ENCODE measurements around the gene NPIPB2.

The NPIPB2 gene

DNA sequence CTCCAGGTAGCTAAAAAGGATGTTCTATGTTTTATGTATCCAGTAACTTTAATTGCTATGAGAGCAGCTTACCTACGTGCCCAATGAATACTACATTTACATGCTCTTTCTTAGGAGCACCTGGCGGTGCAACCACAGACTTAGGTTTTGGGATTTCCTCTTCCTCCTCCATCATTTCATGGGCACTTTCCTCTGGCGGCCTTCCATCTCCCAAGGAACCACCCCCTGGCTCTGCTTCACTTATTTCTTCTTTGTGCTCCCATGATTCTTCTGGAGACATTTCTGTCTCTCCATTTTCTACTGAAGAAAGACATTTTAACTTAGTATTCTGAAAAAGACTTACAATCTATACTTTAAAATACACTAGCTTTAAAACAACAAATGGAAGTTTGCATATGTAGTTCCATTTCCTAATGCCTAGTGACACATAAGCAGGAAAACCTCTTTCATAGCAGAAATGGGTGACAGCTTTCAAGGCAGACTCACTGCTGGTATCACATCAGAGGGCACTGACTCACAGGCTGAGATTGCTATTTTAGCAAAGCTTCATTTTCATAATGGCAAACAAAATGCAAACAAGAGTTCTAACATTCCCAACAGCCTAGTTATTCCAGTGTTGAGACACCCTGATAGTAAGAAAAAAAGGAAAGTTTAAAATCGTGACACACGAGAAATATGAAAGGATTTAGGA lies 45.2 kb downstream of the NPIPB2 start:
- no peak for DNase-seq (ENCODE audit: low read depth)

DNA sequence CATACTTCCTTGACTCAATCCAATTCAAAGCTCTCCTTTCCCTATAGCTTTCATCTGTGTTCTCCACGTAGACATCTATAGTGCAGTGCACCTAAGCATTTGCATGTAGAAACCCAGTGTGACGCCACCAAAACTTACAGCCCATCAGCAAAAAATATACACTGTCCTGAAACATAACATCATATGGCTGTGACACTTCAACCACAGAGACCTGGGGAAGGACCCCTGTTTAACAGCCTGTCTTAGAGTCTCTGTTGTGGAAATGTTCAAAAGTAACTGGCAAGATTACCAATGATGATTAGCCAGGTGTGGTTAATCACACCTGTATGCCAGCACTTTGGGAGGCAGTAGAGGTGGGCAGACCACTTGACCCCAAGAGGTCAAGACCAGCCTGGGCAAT lies 48.3 kb downstream of the NPIPB2 start:
- no peak for DNase-seq (ENCODE audit: low read depth)

DNA sequence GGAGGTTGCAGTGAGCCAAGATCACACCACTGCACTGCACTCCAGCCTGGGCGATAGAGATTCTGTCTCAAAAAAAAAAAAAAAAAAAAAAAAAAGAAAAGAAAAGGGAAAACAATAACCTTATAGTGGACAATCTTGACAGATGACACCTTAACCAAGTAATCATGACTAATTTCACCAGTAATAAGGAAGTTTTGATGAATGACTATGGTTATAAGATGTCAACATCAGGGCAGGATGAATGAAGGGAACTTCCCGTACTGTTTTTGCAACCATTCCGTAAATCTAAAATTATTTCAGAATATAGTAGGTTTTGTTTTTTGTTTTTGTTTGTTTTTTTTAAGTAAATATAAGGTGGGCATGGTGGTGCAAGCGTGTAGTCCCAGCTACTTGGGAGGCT lies 49.1 kb downstream of the NPIPB2 start:
- no peak for DNase-seq (ENCODE audit: low read depth)

DNA sequence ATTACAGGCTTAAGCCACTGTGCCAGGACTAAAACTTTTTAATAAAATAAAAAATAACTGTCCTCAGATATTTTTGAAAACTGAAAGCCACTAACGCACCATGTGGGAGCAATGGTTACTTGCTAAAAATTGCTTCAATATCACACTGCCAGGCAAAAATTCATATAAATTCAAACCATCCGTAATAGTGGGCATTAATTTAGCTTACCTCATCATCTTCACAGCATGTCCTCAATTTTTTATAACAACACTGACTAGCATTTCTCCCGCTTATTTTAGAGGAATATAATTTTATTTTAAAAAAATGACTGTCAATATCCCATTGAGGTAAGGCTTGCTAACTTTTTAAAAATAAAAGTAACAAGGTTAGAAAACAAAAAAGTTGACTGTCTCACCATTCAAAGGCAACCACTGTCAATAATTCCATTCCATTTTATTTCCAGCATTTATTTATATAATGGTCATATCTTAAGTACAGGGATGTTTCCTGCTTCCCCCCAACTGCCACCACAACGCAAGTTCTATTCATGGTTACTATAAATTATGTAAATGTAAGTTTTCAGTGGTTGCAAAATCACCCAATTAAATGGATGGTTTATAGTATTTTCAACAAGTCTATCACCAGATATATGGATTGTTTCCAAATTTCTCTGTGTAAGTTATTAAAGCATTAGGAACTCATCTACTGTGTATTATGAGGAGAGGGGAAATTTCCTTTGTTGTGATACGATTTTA lies 51.4 kb downstream of the NPIPB2 start:
- no peak for DNase-seq (ENCODE audit: low read depth)

DNA sequence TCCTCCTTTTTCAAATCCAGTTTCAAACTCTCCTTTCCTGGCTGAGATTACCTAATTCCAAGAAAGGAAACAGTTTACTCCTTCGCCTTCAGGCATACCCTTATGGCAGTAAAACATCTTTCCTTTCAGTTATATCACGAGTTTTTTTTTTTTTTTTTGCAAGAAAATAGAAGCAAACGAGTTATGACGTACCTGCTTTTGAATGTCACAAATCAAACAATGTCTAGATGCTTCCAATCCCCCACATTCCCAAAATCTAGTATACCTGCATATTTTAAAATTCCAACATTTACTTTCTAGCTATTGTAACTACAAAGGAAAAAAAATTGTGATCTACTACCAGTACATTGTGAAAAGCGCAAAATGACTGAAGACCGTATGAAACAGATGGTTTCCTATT lies 55.0 kb downstream of the NPIPB2 start:
- no peak for DNase-seq (ENCODE audit: low read depth)

DNA sequence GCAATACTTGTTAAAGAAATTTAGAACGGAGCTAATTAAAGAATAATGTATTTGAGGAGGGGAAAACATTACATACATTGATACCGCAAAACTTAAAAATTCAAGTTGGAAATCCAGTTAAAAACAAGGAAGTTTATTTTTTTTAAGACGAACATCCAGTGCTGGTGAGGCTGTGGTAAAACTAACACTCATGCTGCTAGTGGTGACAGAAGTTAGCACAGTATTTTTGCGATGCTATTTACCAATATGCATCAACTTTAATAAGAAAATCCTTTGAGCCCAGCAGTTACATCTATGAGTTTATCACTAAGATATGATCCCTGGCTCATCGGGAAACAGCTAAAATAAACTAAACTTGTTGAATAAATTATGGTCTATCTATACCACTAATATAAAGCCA lies 57.8 kb downstream of the NPIPB2 start:
- no peak for DNase-seq (ENCODE audit: low read depth)

DNA sequence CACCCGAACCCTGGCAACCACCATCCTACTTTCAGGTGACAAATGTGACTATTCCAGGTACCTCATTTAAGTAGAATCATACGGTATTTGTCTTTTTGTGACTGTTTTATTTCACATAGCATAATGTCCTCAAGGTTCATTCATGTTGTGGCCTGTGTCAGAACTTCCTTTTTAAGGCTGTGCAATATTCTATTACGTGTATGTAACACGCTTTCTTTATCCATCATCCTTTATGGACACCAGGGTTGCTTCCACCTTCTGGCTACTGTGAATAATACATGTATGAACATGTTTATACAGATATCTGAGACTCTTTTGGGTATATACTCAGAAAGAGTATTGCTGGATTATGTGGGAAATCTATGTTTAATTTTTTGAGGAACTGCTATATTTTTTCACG lies 61.8 kb downstream of the NPIPB2 start:
- no peak for DNase-seq (ENCODE audit: low read depth)

DNA sequence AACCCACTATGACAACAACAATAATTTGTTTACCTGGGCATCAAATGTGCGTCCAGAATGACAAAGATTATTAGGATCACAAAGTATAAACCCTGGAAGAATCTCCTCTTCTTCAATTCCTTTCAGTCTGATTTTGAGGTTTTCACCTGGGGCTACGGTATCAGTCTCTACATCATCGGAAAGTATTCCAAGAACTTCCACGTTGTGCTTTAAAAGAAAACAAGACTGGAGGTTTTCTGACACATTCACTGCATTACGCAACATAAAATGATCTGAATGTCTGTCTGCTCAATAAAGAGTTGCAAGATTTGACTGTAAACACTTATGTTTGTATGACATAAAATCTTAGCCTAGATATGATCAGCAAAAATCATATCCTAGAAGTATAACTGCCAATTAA lies 64.5 kb downstream of the NPIPB2 start:
- no peak for DNase-seq (ENCODE audit: low read depth)

Measured in stimulated activated CD8-positive, alpha-beta memory T cell treated with anti-CD3 and anti-CD28 coated beads, Interleukin-15, amount 100 ng/mL, for 24 hours (primary cell).